GM21423 (cell line): ENCODE measurements around the gene PSMA5.
"Not testable (repeated sequence)": the region's sequence is repeated elsewhere in the genome, so short reads cannot be mapped to it uniquely, and the experiment has no call there.

Experiments
- ATAC-seq: cut with Tn5 transposase; IDR thresholded peaks from one replicate; pipeline ENCODE4 v1.9.1; 2021; ENCODE audit warnings: mild to moderate bottlenecking, moderate library complexity; ENCODE audit not compliant: unreplicated experiment

PSMA5 gene

DNA sequence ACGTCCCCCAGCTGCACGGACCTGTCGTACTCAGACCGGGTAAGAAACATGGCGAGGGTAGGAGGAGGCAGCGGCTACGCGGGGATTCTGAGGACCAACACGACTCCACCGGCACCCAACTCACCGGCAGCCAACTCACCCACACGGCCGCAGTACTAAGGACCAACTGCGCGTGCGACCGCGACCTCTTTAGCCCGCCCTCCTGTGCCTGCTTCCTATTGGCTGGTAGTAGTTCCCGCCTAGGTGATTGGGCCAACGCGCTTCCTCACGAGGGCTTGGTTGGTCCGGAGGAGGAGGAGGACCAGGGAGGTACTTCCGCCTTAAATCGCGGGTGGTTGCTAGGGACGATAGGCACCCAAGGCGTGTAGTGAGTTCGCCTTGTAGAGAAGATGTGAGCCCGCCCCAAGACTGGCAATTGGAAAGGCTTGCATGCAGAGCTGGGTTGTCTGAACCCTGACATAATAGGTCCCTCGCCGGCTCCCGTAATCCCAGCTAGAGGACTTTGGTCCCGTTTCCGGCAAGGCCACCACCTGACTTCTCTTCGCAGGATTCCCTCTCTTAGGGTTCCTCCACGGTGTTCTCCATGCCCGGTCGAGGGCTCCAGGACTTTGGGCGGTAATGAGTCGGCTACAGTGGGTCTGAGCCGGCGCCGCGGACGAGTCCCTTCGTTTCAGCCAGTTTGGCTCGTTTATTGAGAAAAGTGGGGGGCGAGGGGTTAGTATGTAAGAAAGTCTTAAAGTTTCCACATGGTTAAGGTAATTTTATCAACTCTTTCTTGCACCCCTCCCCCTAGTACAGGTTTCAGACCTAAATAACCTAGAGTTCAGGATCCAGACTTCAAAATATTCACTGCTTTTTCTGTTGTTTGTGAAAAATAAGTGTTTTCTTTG, at the start of gene PSMA5:
TSS of gene PSMA5 (minus strand) at position 168 of the 890 bp plus-strand sequence. CDS start at position 50, 118 bp downstream.
- ATAC-seq, result peak; percentile 93

- no peak for ATAC-seq
These were observed 49.0 kb upstream of the PSMA5 start for GRCh38 chr1:109475261-109475660.

DNA sequence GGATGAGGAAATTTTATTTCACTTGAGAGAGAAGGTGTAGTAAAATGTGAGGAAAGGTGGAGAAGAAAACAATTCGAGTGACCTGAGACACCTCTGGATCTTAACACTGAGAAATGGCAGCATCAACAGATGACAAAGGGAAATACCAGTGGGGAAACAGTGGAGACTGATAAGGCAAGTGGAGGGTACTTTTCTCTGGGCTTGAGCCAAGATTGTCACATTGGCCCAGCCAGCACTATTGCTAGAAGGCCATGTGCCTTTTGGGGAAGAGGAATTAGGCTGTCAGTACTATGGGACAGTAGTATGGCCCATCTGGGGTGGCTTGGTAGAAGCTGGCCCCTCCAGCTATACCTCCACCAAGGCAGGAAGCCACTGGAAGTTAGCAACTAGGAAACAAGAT, 48.4 kb upstream of the PSMA5 start:
- ATAC-seq, result no peak

DNA sequence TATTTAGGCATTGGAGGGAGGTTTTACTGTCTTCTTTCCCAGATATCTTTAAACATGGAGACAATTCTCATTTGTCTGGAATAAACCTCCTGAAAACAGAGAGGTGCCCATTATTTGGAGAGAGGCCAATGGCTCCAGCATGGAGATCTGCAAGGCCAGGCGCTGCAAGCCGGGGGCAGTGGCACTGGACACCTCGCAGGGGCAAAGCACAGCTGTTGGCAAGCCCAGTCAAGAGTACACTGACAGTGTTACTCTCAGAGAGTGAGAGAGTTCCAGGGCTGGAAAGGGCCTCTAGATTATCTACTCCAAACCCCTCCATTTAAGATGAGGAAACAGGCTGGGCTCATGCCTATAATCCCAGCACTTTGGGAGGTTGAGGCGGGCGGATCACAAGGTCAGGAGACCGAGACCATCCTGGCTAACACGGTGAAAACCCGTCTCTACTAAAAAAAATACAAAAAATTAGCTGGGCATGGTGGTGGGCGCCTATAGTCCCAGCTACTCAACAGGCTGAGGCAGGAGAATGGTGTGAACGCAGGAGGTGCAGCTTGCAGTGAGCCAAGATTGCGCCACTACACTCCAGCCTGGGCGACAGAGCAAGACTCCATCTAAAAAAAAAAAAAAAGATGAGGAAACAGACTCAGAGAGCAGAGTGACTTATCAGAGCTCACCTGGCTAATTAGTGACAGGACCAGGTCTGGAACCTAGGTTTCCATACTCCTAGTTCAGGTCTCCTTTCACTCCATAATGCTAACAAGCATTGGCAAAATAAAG, 47.2 kb upstream of the PSMA5 start:
- ATAC-seq, result not testable (repeated sequence)

DNA sequence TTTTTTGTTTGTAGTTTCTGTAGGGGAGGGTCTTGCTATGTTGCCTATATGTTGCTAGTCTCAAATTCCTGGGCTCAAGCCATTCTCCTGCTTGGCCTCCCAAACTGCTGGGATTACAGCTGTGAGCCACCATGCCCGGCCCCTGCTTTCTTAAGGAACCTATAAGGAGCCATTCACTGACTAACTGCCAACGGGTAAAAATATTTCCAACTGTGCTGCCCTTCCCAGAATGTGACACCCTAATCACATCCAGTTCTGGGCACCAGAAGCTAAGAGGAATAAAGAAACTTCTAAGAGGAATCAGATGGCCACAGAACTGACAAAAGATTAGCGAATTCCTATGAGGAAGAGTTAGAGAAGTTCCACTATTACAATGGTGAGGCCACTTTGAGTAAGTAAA, 46.5 kb upstream of the PSMA5 start:
- no peak for ATAC-seq

DNA sequence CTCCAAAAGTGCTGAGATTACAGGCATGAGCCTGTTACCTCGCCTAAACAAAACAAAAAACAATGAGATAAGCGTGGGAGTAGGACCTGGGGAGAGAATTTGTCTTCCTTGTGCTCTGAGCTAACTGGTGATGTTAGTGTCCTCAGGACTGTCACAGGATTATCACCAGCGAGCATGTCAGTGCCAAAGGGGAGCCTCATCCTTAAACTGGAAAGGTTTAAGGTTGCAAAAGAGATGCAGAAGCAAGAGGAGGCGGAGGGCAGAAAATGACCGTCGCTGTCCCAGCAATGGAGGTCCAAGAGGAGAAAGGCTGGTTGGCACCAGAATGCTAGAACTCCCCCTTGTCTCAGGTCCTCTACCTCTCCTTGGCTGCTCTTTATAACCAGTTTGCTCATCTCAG, 44.0 kb upstream of the PSMA5 start:
- no peak for ATAC-seq

- ATAC-seq, result no peak
These were observed 42.7 kb upstream of the PSMA5 start for GRCh38 chr1:109468903-109469302.

GRCh38 chr1:109468061-109468460, 41.8 kb upstream of the PSMA5 start:
- ATAC-seq, result no peak

DNA sequence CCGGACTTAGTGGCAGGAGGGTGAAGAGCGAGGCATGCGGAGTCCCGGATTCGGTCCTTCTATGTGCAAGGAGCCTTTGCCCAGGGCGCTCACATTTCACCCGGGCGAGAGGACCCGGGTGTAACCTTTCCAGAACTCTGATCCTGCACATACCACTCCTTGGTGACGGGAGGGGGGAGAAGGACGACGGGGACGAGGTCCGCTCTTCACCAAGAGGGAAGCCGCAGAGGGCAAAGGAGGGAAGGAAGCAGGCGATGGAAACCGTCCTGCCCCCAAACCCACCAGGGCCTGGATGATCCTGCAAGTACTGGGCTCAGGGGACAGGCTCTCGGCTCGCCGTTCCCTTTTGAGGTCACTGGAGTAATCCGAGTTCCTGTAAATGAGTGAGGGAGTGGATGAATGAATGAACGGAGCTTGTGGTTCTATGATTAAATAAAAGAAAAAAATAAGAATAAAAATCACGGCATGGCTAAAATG, 41.1 kb upstream of the PSMA5 start:
- no peak for ATAC-seq

- ATAC-seq, result no peak
These were observed 40.4 kb upstream of the PSMA5 start, which contains the start of gene SYPL2 for GRCh38 chr1:109466452-109467300. Gene SYPL2 (plus strand): TSS chr1:109466546. CDS start chr1:109466844, 298 bp downstream.

GRCh38 chr1:109466125-109466451, 39.8 kb upstream of the PSMA5 start:
- ATAC-seq, result no peak

- ATAC-seq, result no peak
These were observed 31.6 kb upstream of the PSMA5 start for GRCh38 chr1:109457819-109458218.

DNA sequence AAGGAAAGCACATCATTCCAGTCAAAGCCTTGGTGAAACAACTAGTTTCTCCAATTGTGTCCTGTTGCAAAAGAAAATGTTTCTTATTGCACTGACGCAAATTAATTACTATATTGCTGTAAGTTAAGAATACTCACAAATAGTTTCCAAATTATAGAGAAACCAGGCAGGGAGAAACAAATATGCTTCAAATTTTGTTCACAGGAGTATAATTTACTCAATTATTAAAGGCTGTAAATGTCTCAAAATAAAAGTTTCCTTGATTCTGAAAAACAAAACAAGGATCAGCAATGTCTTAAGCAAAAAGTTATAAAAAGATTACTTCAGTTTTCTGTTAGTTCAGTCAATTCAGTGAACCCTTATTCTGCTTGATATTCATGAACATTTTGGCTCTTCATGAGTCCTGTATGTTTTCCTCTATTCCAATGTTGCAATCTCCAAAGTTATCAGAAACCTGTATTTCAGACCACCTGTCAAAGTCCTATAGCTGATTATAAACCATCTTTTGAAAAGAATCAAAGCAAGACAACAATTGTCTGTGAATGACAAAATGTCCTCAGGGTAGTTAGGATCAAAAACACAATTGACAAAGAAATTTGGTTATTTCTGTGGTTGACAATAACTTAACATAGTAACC, 28.4 kb upstream of the PSMA5 start:
- ATAC-seq, result no peak

- no peak for ATAC-seq
These were observed 21.3 kb upstream of the PSMA5 start for GRCh38 chr1:109447524-109447923.

GRCh38 chr1:109445949-109446695, 19.9 kb upstream of the PSMA5 start:
- ATAC-seq, result not testable (repeated sequence)

- no peak for ATAC-seq
These were observed 18.1 kb upstream of the PSMA5 start for GRCh38 chr1:109444346-109444745.

GRCh38 chr1:109443476-109443875, 17.2 kb upstream of the PSMA5 start:
- no peak for ATAC-seq

DNA sequence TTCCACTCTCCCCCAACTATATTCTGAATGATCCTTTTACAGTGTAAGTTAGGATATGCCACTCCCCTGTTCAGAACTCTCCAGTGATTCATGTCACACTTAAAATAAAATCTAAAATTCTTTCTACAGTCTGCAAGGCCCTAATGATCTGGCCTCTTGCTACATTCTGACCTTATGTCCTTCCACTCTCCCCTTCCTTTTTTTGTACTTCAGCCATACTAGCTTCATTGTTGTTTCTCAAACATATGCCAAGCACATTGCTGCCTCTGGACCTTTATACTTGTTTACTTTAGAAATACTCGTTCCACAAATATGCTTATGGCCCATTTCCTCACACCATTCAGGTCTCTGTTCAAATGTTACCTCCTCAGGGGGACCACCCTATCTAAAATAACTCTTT, 14.8 kb upstream of the PSMA5 start:
- ATAC-seq, result no peak

DNA sequence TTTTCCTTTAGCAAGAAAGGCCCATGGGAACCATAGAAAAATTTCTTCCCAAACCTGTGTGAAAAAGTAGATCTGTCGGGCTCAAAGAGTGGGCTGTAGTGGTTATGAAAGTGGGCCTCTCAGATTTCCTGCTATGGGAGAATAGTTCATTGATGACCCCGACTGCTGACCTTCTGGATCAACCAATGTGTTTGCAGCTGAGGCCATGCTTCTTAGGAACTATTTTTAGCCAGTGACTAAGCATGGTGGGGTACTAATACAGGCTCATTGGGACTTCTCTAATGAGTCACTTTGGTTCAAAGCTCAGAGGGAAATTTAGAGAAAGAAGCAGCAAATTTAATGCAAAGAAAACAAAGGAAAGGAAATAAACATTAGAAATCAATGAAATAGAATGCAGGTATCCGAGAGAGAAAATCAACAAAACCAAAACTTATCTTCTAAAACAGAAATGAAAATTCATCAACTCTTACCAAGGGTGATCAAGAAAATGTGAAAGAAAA, 12.6 kb upstream of the PSMA5 start:
- no peak for ATAC-seq

- ATAC-seq, result no peak
These were observed 8.2 kb upstream of the PSMA5 start for GRCh38 chr1:109434484-109434883.
